HEK293 (cell line): ENCODE measurements around the gene TAOK3.
A peak's percentile ranks its signal among the peaks of the same experiment; 100 is the strongest.

Experiments
- CTCF ChIA-PET: fragments of 350-600 bp; formaldehyde crosslinking; extraction: SDS; loops from one replicate; lab custom pipeline; 2021; ENCODE audit warnings: antibody characterized with exemption; lab: Yijun Ruan, JAX
- POLR2A ChIA-PET: fragments of 300-600 bp; formaldehyde crosslinking; extraction: SDS; loops from one replicate; lab custom pipeline; 2020; ENCODE audit warnings: antibody characterized with exemption, inconsistent platforms; lab: Yijun Ruan, JAX
- H3K27ac ChIP-seq: fragments of 200-500 bp; sonication (Bioruptor generic); 2 replicates; pipeline ENCODE4 v1.5.1; 2014; ENCODE audit warnings: low read depth, low read length, control low read depth, inconsistent platforms; ENCODE audit errors: extremely low read depth
- H3K36me3 ChIP-seq, 2 experiments: fragments of 200-500 bp in 1 of 2; sonication (Bioruptor generic) in 1 of 2; 1 replicate in 1 of 2; 2 replicates in 1 of 2; pipeline ENCODE4 v1.5.1; 2014 to 2017; ENCODE audit warnings: inconsistent platforms in 2 of 2, low read length in 2 of 2; ENCODE audit not compliant: control insufficient read depth in 2 of 2, insufficient read depth in 1 of 2
- H3K4me1 ChIP-seq: fragments of 200-500 bp; sonication (Bioruptor generic); 2 replicates; pipeline ENCODE4 v1.5.1; 2014; ENCODE audit warnings: mild to moderate bottlenecking, low read length, inconsistent platforms; ENCODE audit not compliant: control insufficient read depth, insufficient read depth
- H3K4me3 ChIP-seq: 2 replicates; pipeline ENCODE4 v1.5.1; 2011; ENCODE audit warnings: low read depth, mild to moderate bottlenecking, control low read depth, low read length, moderate library complexity
- H3K9me3 ChIP-seq: fragments of 200-500 bp; sonication (Bioruptor generic); 2 replicates; pipeline ENCODE4 v1.5.1; 2014; ENCODE audit warnings: low read depth, low read length, inconsistent platforms; ENCODE audit not compliant: control insufficient read depth, insufficient read depth
- EGR2 ChIP-seq: fragments of 450-650 bp; formaldehyde crosslinking; IDR thresholded peaks from 2 replicates; pipeline ENCODE4 v1.5.1; 2016; ENCODE audit warnings: low read depth, missing biosample characterization, missing genetic modification characterization
- KLF10 ChIP-seq: fragments of 450-650 bp; IDR thresholded peaks from 2 replicates; pipeline ENCODE4 v1.5.1; 2018; ENCODE audit warnings: missing biosample characterization, mild to moderate bottlenecking, missing genetic modification characterization
- KLF17 ChIP-seq: fragments of 450-650 bp; formaldehyde crosslinking; IDR thresholded peaks from 2 replicates; pipeline ENCODE4 v1.5.1; 2016; ENCODE audit warnings: missing biosample characterization, missing genetic modification characterization
- PATZ1 ChIP-seq: fragments of 450-650 bp; formaldehyde crosslinking; IDR thresholded peaks from 2 replicates; pipeline ENCODE4 v1.5.1; 2016; ENCODE audit warnings: missing biosample characterization, missing genetic modification characterization
- REPIN1 ChIP-seq: fragments of 450-650 bp; formaldehyde crosslinking; IDR thresholded peaks from 2 replicates; pipeline ENCODE4 v1.5.1; 2017; ENCODE audit warnings: missing biosample characterization, missing genetic modification characterization, low read depth
- REST ChIP-seq: fragments of 450-650 bp; formaldehyde crosslinking; IDR thresholded peaks from 2 replicates; pipeline ENCODE4 v1.5.1; 2016; ENCODE audit warnings: missing biosample characterization, missing genetic modification characterization
- SP3 ChIP-seq: fragments of 450-650 bp; formaldehyde crosslinking; IDR thresholded peaks from 2 replicates; pipeline ENCODE4 v1.5.1; 2016; ENCODE audit warnings: missing biosample characterization, missing genetic modification characterization
- YY1 ChIP-seq: fragments of 450-650 bp; formaldehyde crosslinking; IDR thresholded peaks from 2 replicates; pipeline ENCODE4 v1.5.1; 2018; ENCODE audit warnings: missing biosample characterization, missing genetic modification characterization
- YY2 ChIP-seq: fragments of 450-650 bp; formaldehyde crosslinking; IDR thresholded peaks from 2 replicates; pipeline ENCODE4 v1.5.1; 2016; ENCODE audit warnings: missing biosample characterization, missing genetic modification characterization
- ZBTB1 ChIP-seq: fragments of 450-650 bp; formaldehyde crosslinking; IDR thresholded peaks from 2 replicates; pipeline ENCODE4 v1.5.1; 2016; ENCODE audit warnings: missing biosample characterization, missing genetic modification characterization
- ZBTB21 ChIP-seq: fragments of 450-650 bp; formaldehyde crosslinking; IDR thresholded peaks from 2 replicates; pipeline ENCODE4 v1.5.1; 2017; ENCODE audit warnings: missing biosample characterization, missing genetic modification characterization
- ZBTB48 ChIP-seq: fragments of 450-650 bp; formaldehyde crosslinking; IDR thresholded peaks from 2 replicates; pipeline ENCODE4 v1.5.1; 2016; ENCODE audit warnings: missing biosample characterization, missing genetic modification characterization
- ZFP69B ChIP-seq: fragments of 450-650 bp; formaldehyde crosslinking; IDR thresholded peaks from 2 replicates; pipeline ENCODE4 v1.5.1; 2016; ENCODE audit warnings: missing biosample characterization, missing genetic modification characterization
- ZNF121 ChIP-seq: fragments of 450-650 bp; formaldehyde crosslinking; IDR thresholded peaks from 2 replicates; pipeline ENCODE4 v1.5.1; 2016; ENCODE audit warnings: missing biosample characterization, missing genetic modification characterization
- ZNF184 ChIP-seq: fragments of 450-650 bp; IDR thresholded peaks from 2 replicates; pipeline ENCODE4 v1.5.1; 2018; ENCODE audit warnings: missing biosample characterization, mild to moderate bottlenecking, missing genetic modification characterization
- ZNF292 ChIP-seq: fragments of 450-650 bp; formaldehyde crosslinking; IDR thresholded peaks from 2 replicates; pipeline ENCODE4 v1.5.1; 2016; ENCODE audit warnings: low read depth, missing biosample characterization, missing genetic modification characterization, borderline replicate concordance
- ZNF354C ChIP-seq: fragments of 450-650 bp; formaldehyde crosslinking; IDR thresholded peaks from 2 replicates; pipeline ENCODE4 v1.5.1; 2016; ENCODE audit warnings: missing biosample characterization, missing genetic modification characterization, low read depth, borderline replicate concordance
- ZNF404 ChIP-seq: fragments of 450-650 bp; formaldehyde crosslinking; IDR thresholded peaks from 2 replicates; pipeline ENCODE4 v1.5.1; 2017; ENCODE audit warnings: missing biosample characterization, missing genetic modification characterization
- ZNF473 ChIP-seq: fragments of 450-650 bp; formaldehyde crosslinking; IDR thresholded peaks from 2 replicates; pipeline ENCODE4 v1.5.1; 2017; ENCODE audit warnings: missing biosample characterization, missing genetic modification characterization
- ZNF530 ChIP-seq: fragments of 450-650 bp; formaldehyde crosslinking; IDR thresholded peaks from 2 replicates; pipeline ENCODE4 v1.5.1; 2016; ENCODE audit warnings: low read depth, missing biosample characterization, missing genetic modification characterization
- ZNF555 ChIP-seq: fragments of 450-650 bp; formaldehyde crosslinking; conservative IDR thresholded peaks from 2 replicates; pipeline ENCODE4 v1.5.1; 2017; ENCODE audit warnings: missing biosample characterization, mild to moderate bottlenecking, missing genetic modification characterization, inconsistent platforms
- ZNF600 ChIP-seq: fragments of 450-650 bp; formaldehyde crosslinking; IDR thresholded peaks from 2 replicates; pipeline ENCODE4 v1.5.1; 2016; ENCODE audit warnings: missing biosample characterization, missing genetic modification characterization
- ZNF692 ChIP-seq: fragments of 450-650 bp; formaldehyde crosslinking; IDR thresholded peaks from 2 replicates; pipeline ENCODE4 v1.5.1; 2016; ENCODE audit warnings: missing biosample characterization, missing genetic modification characterization
- ZNF76 ChIP-seq: fragments of 450-650 bp; formaldehyde crosslinking; IDR thresholded peaks from 2 replicates; pipeline ENCODE4; 2016; ENCODE audit warnings: low read depth, missing biosample characterization, missing genetic modification characterization, borderline replicate concordance

The TAOK3 gene

GRCh38 chr12:118290130-118290529 is 82.6 kb downstream of the TAOK3 start (continued):
- TF ChIP-seq PATZ1 (tag by site-specific recombination) (no peak), ZNF473 (no peak), KLF10 (tag by site-specific recombination) (no peak)

DNA sequence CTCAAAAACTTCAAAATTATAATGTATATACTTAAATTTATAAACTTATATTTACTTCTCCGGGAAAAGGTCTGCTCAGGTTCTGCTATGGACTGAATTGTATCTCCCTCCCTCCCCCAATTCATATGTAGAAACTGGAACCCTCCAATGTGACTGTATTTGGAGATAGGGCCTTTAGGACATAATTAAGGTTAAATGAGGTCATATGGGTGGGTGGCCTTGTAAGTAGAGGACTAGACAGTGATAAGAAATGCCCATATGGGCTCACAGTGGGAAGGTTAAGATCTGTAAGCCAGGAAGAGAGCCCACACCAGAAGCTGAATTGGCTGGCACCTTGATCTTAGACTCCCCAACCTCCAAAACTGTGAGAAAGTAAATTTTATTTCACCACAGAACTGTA is 84.5 kb downstream of the TAOK3 start:
- POLR2A ChIA-PET: no interaction called here
- H3K4me1 ChIP-seq: peaks cover 6% of the 10 kb centered on the region
- TF ChIP-seq ZNF76 (tag by site-specific recombination) (no peak), EGR2 (tag by site-specific recombination) (0 out of 2 replicates have a peak, but pooled peaks have one; percentile 21)
- H3K9me3 ChIP-seq: no peaks in the 10 kb centered on the region
- H3K4me3 ChIP-seq: no peak overlapping the region
- H3K36me3 ChIP-seq: no peaks in the 10 kb centered on the region
- CTCF ChIA-PET: no interaction called here
- no peak overlapping the region for H3K27ac ChIP-seq

- Histone ChIP-seq H3K9me3 (no peaks in the 10 kb centered on the region), H3K4me3 (no peak overlapping the region), H3K36me3 (no peaks in the 10 kb centered on the region), H3K27ac (no peak overlapping the region)
- POLR2A ChIA-PET: no interaction called here
- TF ChIP-seq ZNF530 (no peak), REPIN1 (tag by site-specific recombination) (no peak), YY2 (tag by site-specific recombination) (no peak), ZNF600 (tag by site-specific recombination) (no peak), ZNF473 (no peak), ZNF404 (tag by site-specific recombination) (no peak)
- TF ChIP-seq, all 188 proteins: peak for 0
- CTCF ChIA-PET: no interaction called here
- peaks cover 6% of the 10 kb centered on the region for H3K4me1 ChIP-seq
Measured at GRCh38 chr12:118287728-118288127, 85.0 kb downstream of the TAOK3 start.

GRCh38 chr12:118282767-118283166 is 89.9 kb downstream of the TAOK3 start:
- CTCF ChIA-PET: interaction anchor here (0.7 kb wide), 1 partner anchor 1343 kb away, joined by 3 read pairs; no protein-coding TSS in a partner anchor
- POLR2A ChIA-PET: no interaction called here
- no peaks in the 10 kb centered on the region for H3K9me3 ChIP-seq
- no peaks in the 10 kb centered on the region for H3K36me3 ChIP-seq
- no peak overlapping the region for H3K27ac ChIP-seq
- H3K4me1 ChIP-seq: no peaks in the 10 kb centered on the region
- no peak overlapping the region for H3K4me3 ChIP-seq
- no peak for TF ChIP-seq ZBTB21 (tag by site-specific recombination)
- no peak for TF ChIP-seq ZBTB1 (tag by site-specific recombination)
- no peak for TF ChIP-seq ZNF555
- no peak for TF ChIP-seq ZBTB48 (tag by site-specific recombination)
- TF ChIP-seq REST (tag by site-specific recombination): no peak
- no peak for TF ChIP-seq ZFP69B
- TF ChIP-seq YY1 (tag by site-specific recombination): no peak
- TF ChIP-seq ZNF692 (tag by site-specific recombination): no peak
- TF ChIP-seq SP3: no peak
- TF ChIP-seq ZNF121: no peak
- TF ChIP-seq ZNF354C (tag by site-specific recombination): no peak
- TF ChIP-seq ZNF184 (tag by site-specific recombination): no peak
- no peak for TF ChIP-seq KLF17 (tag by site-specific recombination)
- no peak for TF ChIP-seq ZNF292 (tag by site-specific recombination)
